Brain microvascular endothelial cell (primary cell): ENCODE results near the gene TLX2.

Experiments used
- DNase-seq: peaks from one replicate; pipeline ENCODE4 v3.0.0-alpha.2; 2020
- H3K27ac ChIP-seq: fragments of 250-450 bp; sonication (Bioruptor Pico); 2 replicates; pipeline ENCODE4 v1.5.1; 2020; ENCODE audit warnings: mild to moderate bottlenecking, moderate library complexity
- H3K27me3 ChIP-seq: fragments of 250-450 bp; sonication (Bioruptor Pico); replicated peaks from 2 replicates; pipeline ENCODE4 v1.5.1; 2020; ENCODE audit warnings: mild to moderate bottlenecking
- H3K36me3 ChIP-seq: fragments of 250-450 bp; sonication (Bioruptor Pico); replicated peaks from 2 replicates; pipeline ENCODE4 v1.5.1; 2020; ENCODE audit warnings: mild to moderate bottlenecking
- H3K4me3 ChIP-seq: 2 replicates; pipeline ENCODE4 v1.5.1; 2011; ENCODE audit warnings: low read depth, mild to moderate bottlenecking, control low read depth, low read length, moderate library complexity
- in situ Hi-C: cut with HindIII; loops from 2 replicates; pipeline ENCODE4 v1.10.0; 2017; ENCODE audit warnings: low sequenced_read_pairs, low pct_ligation_motif_present
- TF ChIP-seq, protein P1 (sequence below): IDR thresholded peaks from 2 replicates; pipeline ENCODE4 v1.5.1; 2011; ENCODE audit warnings: low read depth, mild to moderate bottlenecking, moderate library complexity, low read length, control low read depth, inconsistent platforms; ENCODE audit errors: missing control alignments

Gene TLX2

DNA sequence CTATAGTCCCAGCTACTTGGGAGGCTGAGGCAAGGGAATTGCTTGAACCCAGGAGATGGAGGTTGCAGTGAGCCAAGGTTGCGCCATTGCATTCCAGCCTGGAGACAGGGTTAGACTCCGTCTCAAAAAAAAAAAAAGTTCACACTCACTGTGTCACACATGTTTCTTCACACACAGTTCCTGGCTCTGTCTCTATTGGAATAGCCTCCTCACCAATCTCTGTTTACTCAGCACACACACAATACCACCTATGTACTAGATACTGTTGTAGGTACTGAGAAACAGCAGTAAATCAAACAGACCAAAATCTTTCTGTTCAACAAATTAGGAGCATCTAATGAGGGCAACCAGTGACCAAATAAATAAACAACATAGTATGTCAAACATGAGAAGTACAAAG is 28.1 kb upstream of the TLX2 start:
- in situ Hi-C loops = no loop called here
- TF ChIP-seq, protein P1, sequence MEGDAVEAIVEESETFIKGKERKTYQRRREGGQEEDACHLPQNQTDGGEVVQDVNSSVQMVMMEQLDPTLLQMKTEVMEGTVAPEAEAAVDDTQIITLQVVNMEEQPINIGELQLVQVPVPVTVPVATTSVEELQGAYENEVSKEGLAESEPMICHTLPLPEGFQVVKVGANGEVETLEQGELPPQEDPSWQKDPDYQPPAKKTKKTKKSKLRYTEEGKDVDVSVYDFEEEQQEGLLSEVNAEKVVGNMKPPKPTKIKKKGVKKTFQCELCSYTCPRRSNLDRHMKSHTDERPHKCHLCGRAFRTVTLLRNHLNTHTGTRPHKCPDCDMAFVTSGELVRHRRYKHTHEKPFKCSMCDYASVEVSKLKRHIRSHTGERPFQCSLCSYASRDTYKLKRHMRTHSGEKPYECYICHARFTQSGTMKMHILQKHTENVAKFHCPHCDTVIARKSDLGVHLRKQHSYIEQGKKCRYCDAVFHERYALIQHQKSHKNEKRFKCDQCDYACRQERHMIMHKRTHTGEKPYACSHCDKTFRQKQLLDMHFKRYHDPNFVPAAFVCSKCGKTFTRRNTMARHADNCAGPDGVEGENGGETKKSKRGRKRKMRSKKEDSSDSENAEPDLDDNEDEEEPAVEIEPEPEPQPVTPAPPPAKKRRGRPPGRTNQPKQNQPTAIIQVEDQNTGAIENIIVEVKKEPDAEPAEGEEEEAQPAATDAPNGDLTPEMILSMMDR = no peak
- peaks cover 10% of the 10 kb centered on the region for H3K36me3 ChIP-seq
- no peak overlapping the region for H3K27ac ChIP-seq
- H3K4me3 ChIP-seq = no peak overlapping the region
- no peaks in the 10 kb centered on the region for H3K27me3 ChIP-seq
- no peak for DNase-seq

GRCh38 chr2:74488643-74489481 is 25.4 kb upstream of the TLX2 start:
- in situ Hi-C loops = no loop called here
- peaks cover 25% of the 10 kb centered on the region for H3K36me3 ChIP-seq
- TF ChIP-seq, protein P1 = peak; percentile 4
- no peak overlapping the region for H3K27ac ChIP-seq
- H3K4me3 ChIP-seq = no peak overlapping the region
- H3K27me3 ChIP-seq = no peaks in the 10 kb centered on the region
- DNase-seq = no peak

DNA sequence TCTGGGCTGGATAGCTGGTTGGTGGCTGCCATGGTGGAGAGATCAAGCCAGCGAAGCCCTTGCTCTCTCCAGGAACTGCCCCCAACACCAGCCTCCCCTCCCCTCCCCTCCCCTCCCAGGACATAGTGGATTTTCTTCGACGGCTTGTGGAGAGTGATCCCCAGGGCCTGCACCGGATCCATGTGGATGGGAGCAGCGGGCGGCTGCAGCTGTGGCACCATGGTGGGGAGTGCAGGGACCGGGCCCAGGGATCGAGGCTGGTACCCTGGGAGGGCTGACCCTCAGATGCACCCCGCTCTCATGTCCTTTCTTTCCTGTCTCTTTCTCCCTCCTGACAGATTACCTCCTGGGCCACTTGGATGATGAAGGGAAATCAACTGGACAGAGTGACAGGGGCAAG is 24.3 kb upstream of the TLX2 start:
- in situ Hi-C loops = no loop called here
- no peak for DNase-seq
- peaks cover 29% of the 10 kb centered on the region for H3K36me3 ChIP-seq
- TF ChIP-seq, protein P1 = no peak
- H3K27ac ChIP-seq = no peak overlapping the region
- no peaks in the 10 kb centered on the region for H3K27me3 ChIP-seq
- H3K4me3 ChIP-seq = no peak overlapping the region

GRCh38 chr2:74491648-74492544 is 22.4 kb upstream of the TLX2 start:
- no peak overlapping the region for H3K27ac ChIP-seq
- DNase-seq = no peak
- H3K4me3 ChIP-seq = no peak overlapping the region
- in situ Hi-C loops = no loop called here
- H3K27me3 ChIP-seq = no peaks in the 10 kb centered on the region
- TF ChIP-seq, protein P1 = no peak
- peaks cover 29% of the 10 kb centered on the region for H3K36me3 ChIP-seq

- Histone ChIP-seq H3K27me3 (peaks cover 3% of the 10 kb centered on the region), H3K4me3 (no peak overlapping the region), H3K36me3 (peaks cover 29% of the 10 kb centered on the region), H3K27ac (no peak overlapping the region)
- in situ Hi-C loops = no loop called here
- DNase-seq = no peak
- TF ChIP-seq, protein P1 = no peak
Measured at GRCh38 chr2:74493546-74493945, 20.7 kb upstream of the TLX2 start.
